Neural progenitor cell (in vitro differentiated cells): Measurements from ENCODE around the gene FLT3.

Experiments used
- EZH2 ChIP-seq: fragments of 200-600 bp; sonication (generic); IDR thresholded peaks from 2 replicates; pipeline ENCODE4 v1.6.1; 2017; ENCODE audit warnings: antibody characterized with exemption, mild to moderate bottlenecking, moderate library complexity
- EZH2phosphoT487 ChIP-seq: fragments of 200-600 bp; sonication (generic); IDR thresholded peaks from 2 replicates; pipeline ENCODE4 v1.6.1; 2017; ENCODE audit warnings: antibody characterized with exemption
- TF ChIP-seq, protein P1 (sequence below): fragments of 200-600 bp; sonication (generic); IDR thresholded peaks from 2 replicates; pipeline ENCODE4 v1.5.1; 2017; ENCODE audit warnings: antibody characterized with exemption, mild to moderate bottlenecking

DNA sequence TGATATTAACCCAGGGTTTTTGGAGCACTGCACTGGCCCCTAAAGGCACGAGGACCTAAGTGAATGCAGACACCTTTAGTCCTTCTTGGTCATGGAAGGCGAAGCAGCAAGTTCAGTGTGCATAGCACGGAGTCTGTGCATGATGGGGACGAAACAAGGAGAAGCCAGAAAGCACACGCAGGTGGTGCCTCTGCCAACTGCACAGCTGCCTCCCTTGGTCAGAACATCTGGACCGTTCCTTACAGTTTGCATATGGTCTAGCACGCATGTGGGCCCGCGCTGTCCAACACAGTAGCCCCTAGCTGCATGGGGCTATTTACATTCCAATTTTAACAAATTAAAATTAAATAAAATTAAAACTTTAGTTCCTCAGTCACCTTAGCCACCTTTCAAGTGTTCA is 44.0 kb downstream of the FLT3 start:
- TF ChIP-seq, protein P1, sequence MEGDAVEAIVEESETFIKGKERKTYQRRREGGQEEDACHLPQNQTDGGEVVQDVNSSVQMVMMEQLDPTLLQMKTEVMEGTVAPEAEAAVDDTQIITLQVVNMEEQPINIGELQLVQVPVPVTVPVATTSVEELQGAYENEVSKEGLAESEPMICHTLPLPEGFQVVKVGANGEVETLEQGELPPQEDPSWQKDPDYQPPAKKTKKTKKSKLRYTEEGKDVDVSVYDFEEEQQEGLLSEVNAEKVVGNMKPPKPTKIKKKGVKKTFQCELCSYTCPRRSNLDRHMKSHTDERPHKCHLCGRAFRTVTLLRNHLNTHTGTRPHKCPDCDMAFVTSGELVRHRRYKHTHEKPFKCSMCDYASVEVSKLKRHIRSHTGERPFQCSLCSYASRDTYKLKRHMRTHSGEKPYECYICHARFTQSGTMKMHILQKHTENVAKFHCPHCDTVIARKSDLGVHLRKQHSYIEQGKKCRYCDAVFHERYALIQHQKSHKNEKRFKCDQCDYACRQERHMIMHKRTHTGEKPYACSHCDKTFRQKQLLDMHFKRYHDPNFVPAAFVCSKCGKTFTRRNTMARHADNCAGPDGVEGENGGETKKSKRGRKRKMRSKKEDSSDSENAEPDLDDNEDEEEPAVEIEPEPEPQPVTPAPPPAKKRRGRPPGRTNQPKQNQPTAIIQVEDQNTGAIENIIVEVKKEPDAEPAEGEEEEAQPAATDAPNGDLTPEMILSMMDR = no peak
- TF ChIP-seq EZH2 = no peak
- TF ChIP-seq EZH2phosphoT487 = no peak
